ENCODE results near the gene ZNF584. TPM values are rescaled to one million over a fixed set of nuclear protein-coding genes. Genes with fewer than 3 reads are reported as not detected.

Gene ZNF584
- total RNA-seq, 6 experiments from 2014 or later: 13.3 to 15.0 (median 14.0) TPM

DNA sequence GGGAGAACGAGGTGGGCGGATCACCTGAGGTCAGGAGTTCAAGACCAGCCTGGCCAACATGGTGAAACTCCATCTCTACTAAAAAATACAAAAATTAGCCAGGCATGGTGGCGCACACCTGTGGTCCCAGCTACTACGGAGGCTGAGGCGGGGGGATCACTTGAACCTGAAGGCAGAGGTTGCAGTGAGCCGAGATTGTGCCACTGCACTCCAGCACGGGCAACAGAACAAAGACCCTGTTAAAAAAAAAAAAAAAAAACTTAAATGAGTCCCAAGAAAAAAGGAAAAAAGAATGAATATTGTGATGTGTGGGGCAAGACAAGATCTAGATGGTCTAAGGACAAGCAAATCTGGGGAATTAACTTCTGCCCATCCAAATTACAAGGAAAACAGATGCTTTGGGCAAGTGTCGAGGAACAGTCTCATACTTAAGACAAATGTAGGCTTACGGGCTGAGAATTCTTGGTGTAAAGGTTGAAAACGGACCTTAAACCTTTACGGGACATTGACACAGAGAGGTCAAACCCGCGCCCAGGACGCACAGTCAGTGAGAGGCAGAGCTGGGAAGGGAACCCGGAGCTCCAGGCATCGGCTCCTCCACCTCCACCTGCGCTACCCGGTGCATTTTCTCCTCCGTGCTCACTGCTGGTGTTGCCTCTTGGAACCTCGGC, 57.8 kb downstream of the ZNF584 start:
- no peaks in the 10 kb centered on the region; the same call in 1 of the 2 replicates for H3K36me3 Mint-ChIP-seq (ENCODE audit: low read depth)
- no peaks in the 10 kb centered on the region for H3K9me3 Mint-ChIP-seq
- TF ChIP-seq CTCF (IDR thresholded peaks at IDR 0.05): no peak
- H3K27ac Mint-ChIP-seq: peak overlapping the region; percentile 59; the same call in 1 of the 2 replicates
- no peaks in the 10 kb centered on the region; the same call in 1 of the 2 replicates for H3K27me3 Mint-ChIP-seq (ENCODE audit: insufficient read depth)
- H3K4me3 Mint-ChIP-seq: peak overlapping the region; percentile 90
- no peak for DNase-seq
- H3K4me1 Mint-ChIP-seq (ENCODE audit: low read depth): peaks cover 26% of the 10 kb centered on the region

- no peak for TF ChIP-seq CTCF (IDR thresholded peaks at IDR 0.05)
- Mint-ChIP-seq H3K4me1 (ENCODE audit: low read depth) (peaks cover 26% of the 10 kb centered on the region), H3K27me3 (ENCODE audit: insufficient read depth) (no peaks in the 10 kb centered on the region; the same call in 1 of the 2 replicates), H3K27ac (peak within 1 kb of the TSS; percentile 59), H3K4me3 (peak within 1 kb of the TSS; percentile 90), H3K9me3 (no peaks in the 10 kb centered on the region), H3K36me3 (ENCODE audit: low read depth) (no peaks in the 10 kb centered on the region; the same call in 1 of the 2 replicates)
- peak; percentile 95 for DNase-seq
Measured at GRCh38 chr19:58466760-58467589, 58.5 kb downstream of the ZNF584 start, which contains the start of gene ZNF324. Gene ZNF324 (plus strand): TSS chr19:58467080. CDS start chr19:58469186, 2,106 bp downstream.

Small RNAs within 50 kb of the gene (microRNA-seq; reads per million reads assigned to microRNA genes)
- not detected for gene MIR4754

Other genes with a start within 250 kb of the ZNF584 start
- 10 to 100 TPM; 15.6 to 18.4 (median 17.6) TPM for gene ZNF274, start 225.6 kb upstream of the ZNF584 start, total RNA-seq (2021; fragmentation: NEBNext Ultra II Directional; extraction: Animal tissue kit (Norgen Biotek cat#: 25700))
- 10 to 100 TPM; 26.5 to 32.5 (median 29.9) TPM for gene ZNF544, start 179.7 kb upstream of the ZNF584 start, total RNA-seq (2021; fragmentation: NEBNext Ultra II Directional; extraction: Animal tissue kit (Norgen Biotek cat#: 25700))
- 1 to 10 TPM; 3.4 to 4.5 (median 4.1) TPM for gene ZNF8, start 129.7 kb upstream of the ZNF584 start, total RNA-seq (2021; fragmentation: NEBNext Ultra II Directional; extraction: Animal tissue kit (Norgen Biotek cat#: 25700))
- 10 to 100 TPM; 24.0 to 31.2 (median 28.2) TPM for gene ERVK3-1, start 103.3 kb upstream of the ZNF584 start, total RNA-seq (2021; fragmentation: NEBNext Ultra II Directional; extraction: Animal tissue kit (Norgen Biotek cat#: 25700))
- 1 to 10 TPM; 2.5 to 3.0 (median 2.8) TPM for gene ZSCAN22, start 81.7 kb upstream of the ZNF584 start, total RNA-seq (2021; fragmentation: NEBNext Ultra II Directional; extraction: Animal tissue kit (Norgen Biotek cat#: 25700))
- gene A1BG, start 55.2 kb upstream of the ZNF584 start, total RNA-seq (2021; fragmentation: NEBNext Ultra II Directional; extraction: Animal tissue kit (Norgen Biotek cat#: 25700)): 10 to 100 TPM; 21.2 to 36.9 (median 25.4) TPM
- under 1 TPM; 0.16 to 0.35 (median 0.27) TPM for gene ZNF497, start 45.9 kb upstream of the ZNF584 start, total RNA-seq (2021; fragmentation: NEBNext Ultra II Directional; extraction: Animal tissue kit (Norgen Biotek cat#: 25700))
- 1 to 10 TPM in 2 of 6 experiments, under 1 TPM in 4; 0.63 to 1.3 (median 0.75) TPM for gene ZNF837, start 27.6 kb upstream of the ZNF584 start, total RNA-seq (2021; fragmentation: NEBNext Ultra II Directional; extraction: Animal tissue kit (Norgen Biotek cat#: 25700))
- 1,000 to 10,000 TPM in 4 of 6 experiments, 100 to 1,000 TPM in 2; 958 to 1,072 (median 1,017) TPM for gene RPS5, start 21.4 kb upstream of the ZNF584 start, total RNA-seq (2021; fragmentation: NEBNext Ultra II Directional; extraction: Animal tissue kit (Norgen Biotek cat#: 25700))
- gene RNF225, start 13.0 kb upstream of the ZNF584 start, total RNA-seq (2021; fragmentation: NEBNext Ultra II Directional; extraction: Animal tissue kit (Norgen Biotek cat#: 25700)): under 1 TPM in 2 of 6 experiments, not detected in 4; 0.26 to 0.39 TPM
- 1 to 10 TPM; 4.0 to 5.2 (median 4.5) TPM for gene ZNF132, start 31.5 kb downstream of the ZNF584 start, total RNA-seq (2021; fragmentation: NEBNext Ultra II Directional; extraction: Animal tissue kit (Norgen Biotek cat#: 25700))
- gene ZNF324B, start 43.0 kb downstream of the ZNF584 start, total RNA-seq (2021; fragmentation: NEBNext Ultra II Directional; extraction: Animal tissue kit (Norgen Biotek cat#: 25700)): 1 to 10 TPM; 3.8 to 5.9 (median 4.7) TPM
- gene ZNF324, start 58.4 kb downstream of the ZNF584 start, total RNA-seq (2021; fragmentation: NEBNext Ultra II Directional; extraction: Animal tissue kit (Norgen Biotek cat#: 25700)): 1 to 10 TPM; 5.6 to 7.5 (median 6.8) TPM
- gene ZNF446, start 67.7 kb downstream of the ZNF584 start, total RNA-seq (2021; fragmentation: NEBNext Ultra II Directional; extraction: Animal tissue kit (Norgen Biotek cat#: 25700)): 1 to 10 TPM; 5.7 to 6.9 (median 6.2) TPM
- 1 to 10 TPM; 2.0 to 5.7 (median 2.6) TPM for gene SLC27A5, start 103.3 kb downstream of the ZNF584 start, total RNA-seq (2021; fragmentation: NEBNext Ultra II Directional; extraction: Animal tissue kit (Norgen Biotek cat#: 25700))
- gene ZBTB45, start 111.2 kb downstream of the ZNF584 start, total RNA-seq (2021; fragmentation: NEBNext Ultra II Directional; extraction: Animal tissue kit (Norgen Biotek cat#: 25700)): 10 to 100 TPM; 15.0 to 17.4 (median 16.7) TPM
- gene TRIM28, start 135.4 kb downstream of the ZNF584 start, total RNA-seq (2021; fragmentation: NEBNext Ultra II Directional; extraction: Animal tissue kit (Norgen Biotek cat#: 25700)): 100 to 1,000 TPM; 376 to 529 (median 445) TPM
- 100 to 1,000 TPM; 100 to 126 (median 120) TPM for gene CHMP2A, start 146.5 kb downstream of the ZNF584 start, total RNA-seq (2021; fragmentation: NEBNext Ultra II Directional; extraction: Animal tissue kit (Norgen Biotek cat#: 25700))
- 100 to 1,000 TPM in 5 of 6 experiments, 10 to 100 TPM in 1; 91.5 to 114 (median 106) TPM for gene UBE2M, start 150.0 kb downstream of the ZNF584 start, total RNA-seq (2021; fragmentation: NEBNext Ultra II Directional; extraction: Animal tissue kit (Norgen Biotek cat#: 25700))
- 10 to 100 TPM in 3 of 6 experiments, 1 to 10 TPM in 3; 8.3 to 12.4 (median 9.3) TPM for gene MZF1, start 164.7 kb downstream of the ZNF584 start, total RNA-seq (2021; fragmentation: NEBNext Ultra II Directional; extraction: Animal tissue kit (Norgen Biotek cat#: 25700))